Duodenal mucosa (tissue), 2 donors: ENCODE measurements around the gene ZNF503.
A peak's percentile ranks its signal among the peaks of the same experiment; 100 is the strongest.

ENCODE experiments used
- H3K27ac ChIP-seq: one replicate; pipeline ENCODE4 v1.7.0; 2013; ENCODE audit warnings: low read depth, low read length
- H3K27me3 ChIP-seq, 2 donors: one replicate each; pipeline ENCODE4 v1.7.0; 2013; ENCODE audit warnings: low read length in 2 of 2, control low read depth in 1 of 2; ENCODE audit not compliant: insufficient read depth in 2 of 2, control insufficient read depth in 1 of 2
- H3K36me3 ChIP-seq, 2 donors: one replicate each; pipeline ENCODE4 v1.7.0; 2013; ENCODE audit warnings: low read length in 2 of 2, control low read depth in 1 of 2; ENCODE audit not compliant: insufficient read depth in 2 of 2, control insufficient read depth in 1 of 2
- H3K4me1 ChIP-seq, 2 donors: one replicate each; pipeline ENCODE4 v1.7.0; 2013; ENCODE audit warnings: low read length in 2 of 2, control low read depth in 1 of 2; ENCODE audit not compliant: insufficient read depth in 2 of 2, control insufficient read depth in 1 of 2
- H3K4me3 ChIP-seq, 2 donors: one replicate each; pipeline ENCODE4 v1.7.0; 2013; ENCODE audit warnings: low read length in 2 of 2, low read depth in 1 of 2
- H3K9ac ChIP-seq, 2 donors: one replicate each; pipeline ENCODE4 v1.7.0; 2013; ENCODE audit warnings: low read length in 2 of 2, low read depth in 1 of 2
- H3K9me3 ChIP-seq, 2 donors: one replicate each; pipeline ENCODE4 v1.7.0; 2013; ENCODE audit warnings: low read length in 2 of 2, control low read depth in 1 of 2; ENCODE audit not compliant: control insufficient read depth in 1 of 2

ZNF503 gene

DNA sequence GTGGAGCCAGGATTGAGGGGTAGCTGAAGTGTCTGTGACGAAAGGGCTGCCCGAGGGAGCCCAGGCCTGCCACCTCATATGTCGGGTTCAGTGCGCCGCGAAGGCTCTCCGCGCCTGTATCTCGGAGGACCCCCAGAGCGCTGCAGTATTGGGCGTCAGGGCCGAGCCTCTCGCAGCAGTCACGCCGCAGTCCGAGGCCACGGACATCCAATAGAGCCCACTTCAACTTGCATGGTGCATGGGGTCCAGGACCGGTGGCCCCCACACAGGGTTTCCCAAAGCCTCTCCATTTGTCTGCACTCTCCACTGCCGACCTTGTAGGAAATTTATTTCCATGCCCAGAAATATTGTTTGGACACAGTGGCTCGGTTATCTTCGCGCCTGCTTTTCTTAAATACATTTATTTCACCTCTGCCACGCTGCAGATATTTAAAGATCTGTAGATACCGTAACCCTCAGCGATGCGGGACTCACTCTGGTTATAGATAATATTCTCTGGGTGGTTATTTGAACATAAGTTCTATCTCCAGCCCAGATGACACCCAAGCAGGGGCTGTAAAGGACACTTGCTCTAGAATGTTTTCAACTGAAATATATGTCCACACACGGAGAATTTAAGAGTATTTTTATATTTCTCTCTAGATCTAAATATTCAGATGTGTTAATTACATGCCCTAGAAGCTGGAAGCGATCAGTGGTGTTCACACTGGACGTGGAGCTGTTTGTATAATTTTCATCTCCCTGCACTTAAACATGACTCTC is 5.1 kb upstream of the ZNF503 start:
- Histone ChIP-seq H3K27ac (no peak overlapping the region), H3K9me3 (no peaks in the 10 kb centered on the region), H3K4me3 (no peak overlapping the region), H3K36me3 (no peaks in the 10 kb centered on the region), H3K9ac (no peak overlapping the region), H3K4me1 (peaks cover 10 to 13% of the 10 kb centered on the region in 2 donors), H3K27me3 (peaks cover 0 to 6% of the 10 kb centered on the region in 2 donors)

DNA sequence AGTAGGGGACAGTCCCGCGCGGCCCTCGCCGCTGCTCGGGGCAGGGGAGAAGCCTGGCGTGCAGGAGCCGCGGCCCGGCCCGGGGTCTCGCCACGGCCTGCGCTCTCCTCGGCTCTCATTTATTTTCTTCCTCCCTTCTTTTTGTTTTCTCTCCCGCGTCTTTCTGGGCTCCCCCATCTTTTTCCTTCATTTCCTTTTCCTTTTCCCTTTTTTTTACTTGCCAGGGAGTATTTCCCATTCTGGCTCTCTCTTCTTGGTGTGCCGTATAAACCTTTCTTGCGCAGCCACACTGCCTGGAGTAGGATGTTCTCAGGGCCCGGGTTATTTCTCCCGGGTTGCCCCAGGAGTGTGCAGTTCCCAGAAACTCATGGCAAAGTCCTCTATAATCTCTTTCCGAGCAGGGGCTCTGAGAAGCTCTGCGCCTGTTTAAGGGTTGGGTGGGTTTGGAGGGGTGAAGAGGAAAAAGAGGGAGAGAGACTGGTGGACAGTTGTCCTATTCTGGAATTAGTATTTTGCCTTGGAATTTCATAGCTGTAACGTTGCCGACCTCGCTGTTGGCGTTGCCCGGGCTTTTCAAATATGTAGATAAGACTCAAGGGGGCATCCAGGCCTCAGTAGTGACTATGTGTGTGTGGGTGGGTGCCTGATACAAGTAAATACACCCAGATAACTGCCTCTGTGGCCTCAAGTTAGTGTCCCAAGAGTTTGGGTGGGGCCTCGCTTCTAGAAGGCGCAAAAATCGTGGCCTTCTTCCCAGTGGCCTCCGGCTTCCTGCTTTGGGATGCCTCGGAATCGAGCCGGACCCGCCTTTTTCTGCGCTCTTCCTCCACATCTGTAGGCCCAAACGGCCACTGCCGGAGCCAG is 4.3 kb upstream of the ZNF503 start:
- Histone ChIP-seq H3K4me1 (peaks cover 10 to 13% of the 10 kb centered on the region in 2 donors), H3K36me3 (no peaks in the 10 kb centered on the region), H3K27ac (no peak overlapping the region), H3K9me3 (no peaks in the 10 kb centered on the region), H3K9ac (no peak overlapping the region), H3K27me3 (peaks cover 0 to 6% of the 10 kb centered on the region in 2 donors), H3K4me3 (no peak overlapping the region)

GRCh38 chr10:75404815-75405597 is 3.4 kb upstream of the ZNF503 start:
- Histone ChIP-seq H3K4me1 (peaks cover 10 to 18% of the 10 kb centered on the region in 2 donors), H3K27me3 (peaks cover 0 to 6% of the 10 kb centered on the region in 2 donors), H3K4me3 (peak overlapping the region; percentile 92 to 97), H3K27ac (peak overlapping the region; percentile 42), H3K9me3 (no peaks in the 10 kb centered on the region), H3K36me3 (no peaks in the 10 kb centered on the region), H3K9ac (peak overlapping the region in 1 of 2 donors; percentile 72)

DNA sequence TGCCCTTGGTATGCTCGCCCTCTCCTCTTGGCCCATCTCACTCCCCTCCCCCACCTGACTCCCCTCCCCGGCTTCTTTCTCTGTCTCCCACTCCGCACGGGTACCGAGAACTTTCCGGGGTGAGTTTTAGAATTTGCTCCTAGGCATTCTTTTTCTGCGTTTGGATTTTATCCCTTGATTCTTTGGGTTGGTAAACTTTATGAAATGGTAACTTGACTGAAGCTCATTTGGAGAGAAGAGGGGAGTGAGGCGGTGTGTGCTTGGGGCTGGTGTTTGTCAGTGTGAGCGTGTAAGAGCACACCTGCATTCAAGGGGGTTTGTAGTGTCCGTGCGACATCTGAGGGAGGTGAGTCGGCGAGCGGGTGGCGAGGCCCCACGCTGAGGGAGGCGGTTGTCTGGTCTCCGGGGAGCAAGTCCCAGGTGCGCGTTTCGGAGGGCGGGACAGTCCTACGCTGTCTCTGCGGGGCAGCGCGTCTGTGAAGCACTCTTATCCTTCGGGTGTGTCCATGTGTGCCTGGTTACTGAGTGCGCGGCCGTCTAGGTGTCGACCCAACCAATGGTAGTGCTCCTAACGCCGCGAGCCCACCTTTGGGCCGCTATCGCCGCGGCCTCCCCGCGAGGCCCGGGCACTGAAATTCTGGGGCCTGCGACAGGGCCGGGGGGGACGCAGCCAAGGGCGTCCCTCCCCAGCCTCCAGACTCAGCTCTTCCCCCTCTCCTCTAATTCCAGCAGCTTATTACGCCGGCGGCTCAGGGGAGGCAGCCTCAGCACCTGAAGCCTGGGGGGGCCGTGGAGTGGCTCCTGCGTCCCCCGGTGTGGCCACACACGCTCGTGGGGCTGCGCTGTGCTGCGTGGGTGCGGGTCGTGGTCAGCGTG is 2.6 kb upstream of the ZNF503 start:
- peak overlapping the region; percentile 70 for H3K27ac ChIP-seq
- peaks cover 0 to 6% of the 10 kb centered on the region in 2 donors for H3K27me3 ChIP-seq
- H3K9ac ChIP-seq: peak overlapping the region; percentile 59 to 72

DNA sequence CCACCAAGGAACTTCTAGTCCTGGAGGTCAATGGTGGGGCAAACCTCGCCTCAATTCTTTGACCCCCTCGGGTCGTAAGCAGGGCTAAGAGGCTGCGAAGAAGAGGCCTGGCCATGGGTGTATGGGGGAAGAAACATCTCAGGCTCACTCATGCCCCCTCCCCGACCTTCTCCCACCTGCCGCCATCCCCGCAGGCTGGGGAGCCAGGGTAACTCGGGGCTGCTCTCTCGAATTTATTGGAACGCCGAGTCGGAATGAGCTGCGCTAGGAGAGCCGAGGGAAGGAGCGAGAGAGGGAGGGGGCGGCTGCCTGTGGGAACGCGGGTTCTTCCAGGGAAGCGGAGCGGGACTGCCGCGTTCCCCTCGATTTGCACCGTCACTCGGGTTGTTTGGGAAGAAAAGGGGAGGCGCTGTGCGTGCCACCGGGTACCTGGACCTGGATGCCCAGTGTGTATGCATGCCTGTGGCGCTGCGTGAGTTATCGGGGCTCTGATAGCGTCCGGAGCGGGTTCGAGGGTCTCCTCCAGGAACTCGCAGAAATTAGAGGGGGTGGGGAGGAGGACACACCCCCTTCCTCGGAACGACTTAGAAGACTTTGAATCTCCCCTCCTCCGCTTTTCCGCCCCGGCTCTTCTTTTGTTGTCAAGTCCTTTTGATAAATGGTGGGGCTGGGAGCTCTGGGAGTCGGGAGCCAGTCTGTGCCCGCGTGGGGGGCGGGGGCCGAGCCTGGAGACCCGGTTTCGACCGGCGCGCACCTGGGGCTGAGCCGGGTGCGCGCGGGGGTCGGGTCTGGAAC is 1.8 kb upstream of the ZNF503 start:
- Histone ChIP-seq H3K4me3 (peak overlapping the region; percentile 92 to 97), H3K27me3 (peaks cover 0 to 6% of the 10 kb centered on the region in 2 donors), H3K27ac (peak overlapping the region; percentile 70), H3K36me3 (no peaks in the 10 kb centered on the region), H3K9ac (peak overlapping the region; percentile 59 to 72), H3K9me3 (no peaks in the 10 kb centered on the region), H3K4me1 (peaks cover 10 to 15% of the 10 kb centered on the region in 2 donors)

More for the DNA sequence above, 2.6 kb upstream of the ZNF503 start:
- Histone ChIP-seq H3K9me3 (no peaks in the 10 kb centered on the region), H3K36me3 (no peaks in the 10 kb centered on the region), H3K4me3 (peak overlapping the region; percentile 92 to 97), H3K4me1 (peaks cover 10 to 15% of the 10 kb centered on the region in 2 donors)

- peak overlapping the region; percentile 59 to 72 for H3K9ac ChIP-seq
- no peaks in the 10 kb centered on the region for H3K9me3 ChIP-seq
- peaks cover 10 to 15% of the 10 kb centered on the region in 2 donors for H3K4me1 ChIP-seq
- peak overlapping the region; percentile 68 for H3K27ac ChIP-seq
- no peaks in the 10 kb centered on the region for H3K36me3 ChIP-seq
- peaks cover 0 to 6% of the 10 kb centered on the region in 2 donors for H3K27me3 ChIP-seq
- peak overlapping the region; percentile 92 to 97 for H3K4me3 ChIP-seq
Measured at GRCh38 chr10:75402486-75403143, 1.1 kb upstream of the ZNF503 start.

- Histone ChIP-seq H3K9me3 (no peaks in the 10 kb centered on the region), H3K36me3 (no peaks in the 10 kb centered on the region), H3K4me1 (peaks cover 10 to 15% of the 10 kb centered on the region in 2 donors), H3K27me3 (peaks cover 0 to 6% of the 10 kb centered on the region in 2 donors), H3K27ac (peak overlapping the region; percentile 87), H3K4me3 (peak overlapping the region; percentile 92 to 97), H3K9ac (peak overlapping the region; percentile 86 to 95)
Measured at GRCh38 chr10:75400771-75401568, 594 bp downstream of the ZNF503 start.
